ENCODE measurements around the gene MED23. TPM values are rescaled to one million over a fixed set of nuclear protein-coding genes. Genes with fewer than 3 reads are reported as not detected.

MED23 gene
- total RNA-seq, 4 donors from 2014 or later = 20.1 to 29.0 (median 25.2) TPM

DNA sequence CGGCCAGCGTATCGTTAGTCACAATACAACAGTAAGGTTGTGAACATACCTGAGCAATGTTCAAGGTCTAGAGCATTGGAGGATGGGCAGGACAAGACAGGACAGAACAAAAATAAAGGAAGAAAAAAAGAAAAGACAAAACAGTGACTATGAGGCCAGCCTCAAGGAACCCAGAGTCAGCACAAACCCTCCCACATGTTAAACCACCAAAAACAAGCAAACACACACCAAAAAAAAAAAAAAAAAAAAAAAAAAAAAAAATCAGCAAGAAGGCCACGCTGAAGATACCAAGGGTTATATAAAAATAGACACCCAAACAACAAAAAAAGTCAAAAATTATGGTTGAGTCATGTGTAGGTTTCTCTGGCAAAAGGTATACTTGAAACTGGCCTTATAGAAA lies 12.8 kb downstream of the MED23 start:
- H3K4me3 ChIP-seq (ENCODE audit: low read depth, poor library complexity, severe bottlenecking) = no peak overlapping the region
- intact Hi-C loops (cut with DNase I; ENCODE audit: low total_unique reads) = no loop called here
- TF ChIP-seq, protein P1, sequence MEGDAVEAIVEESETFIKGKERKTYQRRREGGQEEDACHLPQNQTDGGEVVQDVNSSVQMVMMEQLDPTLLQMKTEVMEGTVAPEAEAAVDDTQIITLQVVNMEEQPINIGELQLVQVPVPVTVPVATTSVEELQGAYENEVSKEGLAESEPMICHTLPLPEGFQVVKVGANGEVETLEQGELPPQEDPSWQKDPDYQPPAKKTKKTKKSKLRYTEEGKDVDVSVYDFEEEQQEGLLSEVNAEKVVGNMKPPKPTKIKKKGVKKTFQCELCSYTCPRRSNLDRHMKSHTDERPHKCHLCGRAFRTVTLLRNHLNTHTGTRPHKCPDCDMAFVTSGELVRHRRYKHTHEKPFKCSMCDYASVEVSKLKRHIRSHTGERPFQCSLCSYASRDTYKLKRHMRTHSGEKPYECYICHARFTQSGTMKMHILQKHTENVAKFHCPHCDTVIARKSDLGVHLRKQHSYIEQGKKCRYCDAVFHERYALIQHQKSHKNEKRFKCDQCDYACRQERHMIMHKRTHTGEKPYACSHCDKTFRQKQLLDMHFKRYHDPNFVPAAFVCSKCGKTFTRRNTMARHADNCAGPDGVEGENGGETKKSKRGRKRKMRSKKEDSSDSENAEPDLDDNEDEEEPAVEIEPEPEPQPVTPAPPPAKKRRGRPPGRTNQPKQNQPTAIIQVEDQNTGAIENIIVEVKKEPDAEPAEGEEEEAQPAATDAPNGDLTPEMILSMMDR (IDR thresholded peaks at IDR 0.05) = no peak
- no peak for TF ChIP-seq POLR2A (IDR thresholded peaks at IDR 0.05)
- DNase-seq (ENCODE audit: low spot score in 2 of 2) = no peak
- 96 to 97% methylated on average over 4 of the region's 4 CpGs for WGBS, 2 donors

DNA sequence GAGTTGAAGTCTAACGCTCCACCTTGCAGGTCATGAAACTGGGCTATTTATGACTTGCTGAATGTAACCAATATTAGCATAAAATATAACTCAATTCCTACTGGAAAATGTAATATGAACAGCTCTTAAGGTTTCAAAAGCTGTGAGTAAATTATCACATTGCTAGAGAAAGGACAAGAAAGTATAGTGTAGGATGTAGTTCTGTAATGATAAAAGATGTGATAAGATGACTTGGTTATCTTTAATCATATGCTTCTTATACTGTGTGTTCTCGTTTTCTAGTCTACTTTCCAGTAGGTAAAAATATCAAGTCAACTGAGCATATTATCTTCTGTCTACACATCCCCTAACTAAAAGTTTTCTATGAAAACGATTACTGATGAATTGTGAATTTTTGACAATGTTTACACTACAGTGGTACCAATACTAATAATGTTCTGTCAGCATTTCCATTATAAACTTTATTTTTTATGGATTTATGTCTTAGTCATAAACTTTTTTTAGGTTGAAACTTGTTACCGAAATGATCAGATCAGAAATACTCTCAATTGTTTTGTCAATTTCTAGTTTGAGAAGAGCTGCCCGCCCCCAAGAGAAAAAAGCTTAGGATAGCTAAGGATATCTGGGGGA lies 14.6 kb downstream of the MED23 start:
- no peak for DNase-seq (ENCODE audit: low spot score in 2 of 2)
- WGBS, 2 donors = 90 to 91% methylated on average over 5 of the region's 5 CpGs
- TF ChIP-seq, protein P1 (IDR thresholded peaks at IDR 0.05) = no peak
- no peak for TF ChIP-seq POLR2A (IDR thresholded peaks at IDR 0.05)
- intact Hi-C loops (cut with DNase I; ENCODE audit: low total_unique reads) = no loop called here
- H3K4me3 ChIP-seq (ENCODE audit: low read depth, poor library complexity, severe bottlenecking) = no peak overlapping the region

DNA sequence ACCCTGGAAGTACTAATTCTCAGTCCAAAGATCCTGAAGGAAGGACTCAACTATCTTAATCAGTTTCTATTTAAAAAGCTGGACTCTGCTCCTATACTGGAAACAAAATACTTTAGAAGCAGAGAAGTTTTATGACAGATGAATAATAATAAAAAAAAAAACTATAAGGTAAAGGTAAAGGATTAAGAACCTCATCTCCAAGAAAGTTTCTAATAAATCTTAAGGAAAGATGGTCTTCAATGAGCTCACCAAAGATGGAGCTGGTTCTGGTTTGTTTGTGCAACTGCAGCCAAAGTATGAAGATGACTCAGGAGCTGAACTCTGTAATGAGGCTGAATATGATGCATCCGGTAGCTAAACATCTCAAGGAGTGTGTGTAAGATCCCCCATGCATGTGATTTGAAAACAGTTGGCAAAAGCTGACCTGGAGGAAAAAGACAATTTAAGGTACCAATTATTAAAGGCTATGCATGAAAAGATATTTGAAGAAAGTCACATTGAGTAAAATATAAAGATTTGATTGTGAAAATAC lies 25.2 kb downstream of the MED23 start:
- no peak overlapping the region for H3K4me3 ChIP-seq (ENCODE audit: low read depth, poor library complexity, severe bottlenecking)
- no peak for DNase-seq (ENCODE audit: low spot score in 2 of 2)
- WGBS, 2 donors = 79 to 90% methylated on average over 1 of the region's 1 CpG
- intact Hi-C loops (cut with DNase I; ENCODE audit: low total_unique reads) = no loop called here
- TF ChIP-seq POLR2A (IDR thresholded peaks at IDR 0.05) = no peak
- TF ChIP-seq, protein P1 (IDR thresholded peaks at IDR 0.05) = no peak

DNA sequence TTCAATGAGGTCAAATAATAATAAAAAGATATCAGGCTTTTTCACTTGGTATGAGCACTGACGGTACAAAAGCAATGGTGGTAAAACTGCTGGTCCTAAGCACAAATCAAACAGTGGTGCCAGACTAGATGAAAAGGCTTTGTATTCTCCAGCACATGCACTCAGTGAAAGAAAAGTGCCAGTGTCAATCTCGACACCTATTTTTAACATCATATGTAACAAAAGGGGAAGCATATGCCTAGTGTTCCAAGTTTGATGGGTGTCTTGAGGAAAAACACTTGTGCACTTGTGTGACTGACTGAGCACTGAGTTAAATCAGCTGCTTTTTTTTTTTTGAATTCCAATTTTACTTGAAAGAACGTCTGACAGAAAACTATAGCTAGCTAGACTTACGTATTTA lies 27.3 kb downstream of the MED23 start:
- H3K4me3 ChIP-seq (ENCODE audit: low read depth, poor library complexity, severe bottlenecking) = no peak overlapping the region
- WGBS, 2 donors = 85 to 87% methylated on average over 4 of the region's 4 CpGs
- DNase-seq (ENCODE audit: low spot score in 2 of 2) = no peak
- intact Hi-C loops (cut with DNase I; ENCODE audit: low total_unique reads) = no loop called here
- TF ChIP-seq, protein P1 (IDR thresholded peaks at IDR 0.05) = no peak
- no peak for TF ChIP-seq POLR2A (IDR thresholded peaks at IDR 0.05)

DNA sequence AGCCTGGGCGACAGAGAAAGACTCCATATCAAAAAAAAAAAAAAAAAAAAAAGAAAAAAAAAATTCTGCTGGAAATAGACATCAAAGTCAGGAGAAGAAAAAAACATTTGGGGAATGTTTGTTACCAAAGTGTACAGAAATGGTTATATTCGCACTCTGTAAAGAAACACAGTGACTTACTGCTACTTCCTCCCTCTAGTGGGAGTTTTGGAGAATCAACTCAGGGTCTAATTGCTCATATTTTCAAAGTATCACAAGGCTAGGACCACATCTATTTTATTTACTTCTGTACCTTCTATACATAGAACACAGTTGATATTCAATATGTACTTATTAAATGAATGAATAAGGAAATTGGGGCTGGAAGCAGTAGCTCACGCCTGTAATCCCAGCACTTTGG lies 30.6 kb downstream of the MED23 start:
- intact Hi-C loops (cut with DNase I; ENCODE audit: low total_unique reads) = no loop called here
- 89 to 98% methylated on average over 3 of the region's 3 CpGs for WGBS, 2 donors
- H3K4me3 ChIP-seq (ENCODE audit: low read depth, poor library complexity, severe bottlenecking) = no peak overlapping the region
- no peak for DNase-seq (ENCODE audit: low spot score in 2 of 2)
- TF ChIP-seq, protein P1 (IDR thresholded peaks at IDR 0.05) = no peak
- no peak for TF ChIP-seq POLR2A (IDR thresholded peaks at IDR 0.05)

DNA sequence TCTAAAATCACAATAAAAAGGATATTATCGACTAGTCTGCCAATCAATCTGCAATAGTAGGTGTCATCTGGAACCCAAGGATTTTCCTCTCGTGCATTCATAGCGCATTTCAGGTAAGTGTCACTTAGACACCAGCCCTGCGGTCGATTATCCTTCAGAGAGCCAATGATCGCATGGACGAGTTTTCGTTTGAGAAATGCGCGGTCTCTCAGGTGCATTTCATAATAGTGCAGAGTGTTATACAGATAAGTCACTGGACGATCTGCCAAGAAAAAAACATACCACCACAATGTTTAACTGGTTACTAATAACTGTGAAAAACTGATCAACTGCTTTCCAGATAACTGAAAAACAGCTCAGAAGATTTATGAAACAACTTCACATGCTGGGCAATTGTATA lies 34.0 kb downstream of the MED23 start:
- TF ChIP-seq, protein P1 (IDR thresholded peaks at IDR 0.05) = no peak
- no peak for TF ChIP-seq POLR2A (IDR thresholded peaks at IDR 0.05)
- H3K4me3 ChIP-seq (ENCODE audit: low read depth, poor library complexity, severe bottlenecking) = no peak overlapping the region
- WGBS, 2 donors = 94 to 95% methylated on average over 11 of the region's 11 CpGs
- DNase-seq (ENCODE audit: low spot score in 2 of 2) = no peak
- intact Hi-C loops (cut with DNase I; ENCODE audit: low total_unique reads) = no loop called here

All from lower leg skin (tissue), 4 donors.